NT2/D1 (cell line): ENCODE measurements around the gene CEP104.

Source experiments
- YY1 ChIP-seq: IDR thresholded peaks from 2 replicates; pipeline ENCODE4 v1.6.1; 2011; ENCODE audit not compliant: insufficient read length, insufficient read depth
- ZNF274 ChIP-seq: IDR thresholded peaks from 2 replicates; pipeline ENCODE4 v1.6.1; 2011; ENCODE audit warnings: mild to moderate bottlenecking, low read depth, low read length

DNA sequence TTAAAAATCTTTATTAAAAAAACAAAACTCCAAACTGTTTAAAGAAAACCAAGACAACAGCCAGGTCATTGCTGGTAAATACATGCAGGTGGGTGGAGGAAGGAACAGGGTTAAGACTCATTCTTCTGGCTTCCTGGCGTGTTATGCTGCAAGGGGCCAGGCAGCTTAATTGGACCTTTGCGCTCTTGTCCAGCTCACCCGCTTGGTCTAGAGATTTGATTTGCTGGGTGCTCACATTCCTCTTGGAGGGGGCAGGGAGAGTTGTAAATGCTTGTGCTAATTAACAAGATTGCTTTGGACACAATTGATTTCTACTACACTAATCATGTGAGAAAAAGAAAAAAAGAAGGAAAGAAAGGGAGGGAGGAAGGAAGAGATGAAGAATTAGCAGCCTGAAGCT lies 10.5 kb downstream of the CEP104 start:
- TF ChIP-seq ZNF274 (no peak), YY1 (no peak)
